HEK293 (cell line): ENCODE results near the gene OTOP3.

Source experiments
- ATF2 ChIP-seq: fragments of 450-650 bp; formaldehyde crosslinking; IDR thresholded peaks from 2 replicates; pipeline ENCODE4 v1.5.1; 2016; ENCODE audit warnings: missing biosample characterization, missing genetic modification characterization, low read depth
- GLIS2 ChIP-seq: fragments of 450-650 bp; formaldehyde crosslinking; IDR thresholded peaks from 2 replicates; pipeline ENCODE4 v1.5.1; 2016; ENCODE audit warnings: missing biosample characterization, missing genetic modification characterization
- REST ChIP-seq: fragments of 450-650 bp; formaldehyde crosslinking; IDR thresholded peaks from 2 replicates; pipeline ENCODE4 v1.5.1; 2016; ENCODE audit warnings: missing biosample characterization, missing genetic modification characterization
- SETDB1 ChIP-seq: IDR thresholded peaks from one replicate; pipeline ENCODE4 v1.6.1; 2017; ENCODE audit warnings: mild to moderate bottlenecking, low read length, moderate library complexity, mixed read lengths; ENCODE audit not compliant: insufficient read length
- SP7 ChIP-seq: fragments of 450-650 bp; formaldehyde crosslinking; IDR thresholded peaks from 2 replicates; pipeline ENCODE4 v1.5.1; 2016; ENCODE audit warnings: missing biosample characterization, missing genetic modification characterization
- YY2 ChIP-seq: fragments of 450-650 bp; formaldehyde crosslinking; IDR thresholded peaks from 2 replicates; pipeline ENCODE4 v1.5.1; 2016; ENCODE audit warnings: missing biosample characterization, missing genetic modification characterization
- ZBTB1 ChIP-seq: fragments of 450-650 bp; formaldehyde crosslinking; IDR thresholded peaks from 2 replicates; pipeline ENCODE4 v1.5.1; 2016; ENCODE audit warnings: missing biosample characterization, missing genetic modification characterization
- ZEB2 ChIP-seq: fragments of 450-650 bp; formaldehyde crosslinking; IDR thresholded peaks from 2 replicates; pipeline ENCODE4 v1.5.1; 2016; ENCODE audit warnings: missing biosample characterization, missing genetic modification characterization
- ZNF112 ChIP-seq: fragments of 450-650 bp; formaldehyde crosslinking; IDR thresholded peaks from 2 replicates; pipeline ENCODE4 v1.5.0; 2017; ENCODE audit warnings: missing biosample characterization, missing genetic modification characterization
- ZNF140 ChIP-seq: fragments of 450-650 bp; formaldehyde crosslinking; IDR thresholded peaks from 2 replicates; pipeline ENCODE4 v1.5.1; 2016; ENCODE audit warnings: missing biosample characterization, missing genetic modification characterization
- ZNF148 ChIP-seq: fragments of 450-650 bp; formaldehyde crosslinking; IDR thresholded peaks from 2 replicates; pipeline ENCODE4 v1.5.0; 2017; ENCODE audit warnings: missing biosample characterization, missing genetic modification characterization, borderline replicate concordance
- ZNF157 ChIP-seq: fragments of 450-650 bp; formaldehyde crosslinking; IDR thresholded peaks from 2 replicates; pipeline ENCODE4 v1.5.1; 2016; ENCODE audit warnings: missing biosample characterization, missing genetic modification characterization
- ZNF174 ChIP-seq: fragments of 450-650 bp; formaldehyde crosslinking; IDR thresholded peaks from 2 replicates; pipeline ENCODE4 v1.5.0; 2017; ENCODE audit warnings: missing biosample characterization, mild to moderate bottlenecking, missing genetic modification characterization
- ZNF266 ChIP-seq: fragments of 450-650 bp; formaldehyde crosslinking; IDR thresholded peaks from 2 replicates; pipeline ENCODE4 v1.5.1; 2016; ENCODE audit warnings: missing biosample characterization, missing genetic modification characterization, low read depth
- ZNF280C ChIP-seq: fragments of 450-650 bp; formaldehyde crosslinking; IDR thresholded peaks from 2 replicates; pipeline ENCODE4 v1.5.1; 2016; ENCODE audit warnings: missing biosample characterization, missing genetic modification characterization
- ZNF404 ChIP-seq: fragments of 450-650 bp; formaldehyde crosslinking; IDR thresholded peaks from 2 replicates; pipeline ENCODE4 v1.5.1; 2017; ENCODE audit warnings: missing biosample characterization, missing genetic modification characterization
- ZNF416 ChIP-seq: fragments of 450-650 bp; formaldehyde crosslinking; IDR thresholded peaks from 2 replicates; pipeline ENCODE4 v1.5.1; 2016; ENCODE audit warnings: missing biosample characterization, missing genetic modification characterization
- ZNF473 ChIP-seq: fragments of 450-650 bp; formaldehyde crosslinking; IDR thresholded peaks from 2 replicates; pipeline ENCODE4 v1.5.1; 2017; ENCODE audit warnings: missing biosample characterization, missing genetic modification characterization
- ZNF555 ChIP-seq: fragments of 450-650 bp; formaldehyde crosslinking; conservative IDR thresholded peaks from 2 replicates; pipeline ENCODE4 v1.5.1; 2017; ENCODE audit warnings: missing biosample characterization, mild to moderate bottlenecking, missing genetic modification characterization, inconsistent platforms
- ZNF624 ChIP-seq: fragments of 450-650 bp; formaldehyde crosslinking; IDR thresholded peaks from 2 replicates; pipeline ENCODE4 v1.5.1; 2017; ENCODE audit warnings: missing biosample characterization, missing genetic modification characterization
- ZNF670 ChIP-seq: fragments of 450-650 bp; formaldehyde crosslinking; IDR thresholded peaks from 2 replicates; pipeline ENCODE4 v1.5.1; 2016; ENCODE audit warnings: missing biosample characterization, missing genetic modification characterization, low read depth
- ZNF777 ChIP-seq: fragments of 450-650 bp; formaldehyde crosslinking; IDR thresholded peaks from 2 replicates; pipeline ENCODE4 v1.5.1; 2017; ENCODE audit warnings: missing biosample characterization, missing genetic modification characterization, borderline replicate concordance
- TF ChIP-seq, protein P1 (sequence below): fragments of 450-650 bp; formaldehyde crosslinking; IDR thresholded peaks from 2 replicates; pipeline ENCODE4 v1.5.1; 2016; ENCODE audit warnings: missing biosample characterization, missing genetic modification characterization
- TF ChIP-seq, protein P2 (sequence below): fragments of 450-650 bp; formaldehyde crosslinking; IDR thresholded peaks from 2 replicates; pipeline ENCODE4 v1.5.1; 2016; ENCODE audit warnings: missing biosample characterization, missing genetic modification characterization
- TF ChIP-seq, protein P3 (sequence below): fragments of 450-650 bp; formaldehyde crosslinking; IDR thresholded peaks from 2 replicates; pipeline ENCODE4 v1.5.1; 2017; ENCODE audit warnings: missing biosample characterization, mild to moderate bottlenecking, missing genetic modification characterization, moderate library complexity

The OTOP3 gene

GRCh38 chr17:74981979-74982662, 46.4 kb downstream of the OTOP3 start (continued):
- TF ChIP-seq, protein P1, sequence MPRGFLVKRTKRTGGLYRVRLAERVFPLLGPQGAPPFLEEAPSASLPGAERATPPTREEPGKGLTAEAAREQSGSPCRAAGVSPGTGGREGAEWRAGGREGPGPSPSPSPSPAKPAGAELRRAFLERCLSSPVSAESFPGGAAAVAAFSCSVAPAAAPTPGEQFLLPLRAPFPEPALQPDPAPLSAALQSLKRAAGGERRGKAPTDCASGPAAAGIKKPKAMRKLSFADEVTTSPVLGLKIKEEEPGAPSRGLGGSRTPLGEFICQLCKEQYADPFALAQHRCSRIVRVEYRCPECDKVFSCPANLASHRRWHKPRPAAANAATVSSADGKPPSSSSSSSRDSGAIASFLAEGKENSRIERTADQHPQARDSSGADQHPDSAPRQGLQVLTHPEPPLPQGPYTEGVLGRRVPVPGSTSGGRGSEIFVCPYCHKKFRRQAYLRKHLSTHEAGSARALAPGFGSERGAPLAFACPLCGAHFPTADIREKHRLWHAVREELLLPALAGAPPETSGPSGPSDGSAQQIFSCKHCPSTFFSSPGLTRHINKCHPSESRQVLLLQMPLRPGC (tag by site-specific recombination), result peak; percentile 47; the same call in 1 of the 2 replicates
- TF ChIP-seq ZNF140 (tag by site-specific recombination), result no peak
- no peak for TF ChIP-seq ZNF280C
- no peak for TF ChIP-seq ZNF112 (tag by site-specific recombination)
- TF ChIP-seq ZNF777 (tag by site-specific recombination), result 0 out of 2 replicates have a peak, but pooled peaks have one; percentile 45
- no peak for TF ChIP-seq ZNF157 (tag by site-specific recombination)
- no peak for TF ChIP-seq ZNF624 (tag by site-specific recombination)
- TF ChIP-seq ZNF174, result no peak
- TF ChIP-seq ZEB2 (tag by site-specific recombination), result peak; percentile 95
- TF ChIP-seq GLIS2 (tag by site-specific recombination), result peak; percentile 96
- TF ChIP-seq REST, result no peak
- TF ChIP-seq ZBTB1 (tag by site-specific recombination), result peak; percentile 99
- TF ChIP-seq ZNF266 (tag by site-specific recombination), result no peak
- no peak for TF ChIP-seq ZNF670 (tag by site-specific recombination)
- TF ChIP-seq ZNF404 (tag by site-specific recombination), result no peak
- no peak for TF ChIP-seq YY2 (tag by site-specific recombination)
- no peak for TF ChIP-seq ZNF473 (tag by site-specific recombination)
- no peak for TF ChIP-seq ZNF416 (tag by site-specific recombination)
- TF ChIP-seq, protein P2, sequence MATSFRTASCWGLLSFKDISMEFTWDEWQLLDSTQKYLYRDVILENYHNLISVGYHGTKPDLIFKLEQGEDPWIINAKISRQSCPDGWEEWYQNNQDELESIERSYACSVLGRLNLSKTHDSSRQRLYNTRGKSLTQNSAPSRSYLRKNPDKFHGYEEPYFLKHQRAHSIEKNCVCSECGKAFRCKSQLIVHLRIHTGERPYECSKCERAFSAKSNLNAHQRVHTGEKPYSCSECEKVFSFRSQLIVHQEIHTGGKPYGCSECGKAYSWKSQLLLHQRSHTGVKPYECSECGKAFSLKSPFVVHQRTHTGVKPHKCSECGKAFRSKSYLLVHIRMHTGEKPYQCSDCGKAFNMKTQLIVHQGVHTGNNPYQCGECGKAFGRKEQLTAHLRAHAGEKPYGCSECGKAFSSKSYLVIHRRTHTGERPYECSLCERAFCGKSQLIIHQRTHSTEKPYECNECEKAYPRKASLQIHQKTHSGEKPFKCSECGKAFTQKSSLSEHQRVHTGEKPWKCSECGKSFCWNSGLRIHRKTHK (tag by site-specific recombination), result no peak
- TF ChIP-seq SETDB1, result no peak
- TF ChIP-seq ATF2 (tag by site-specific recombination), result peak; percentile 89
- TF ChIP-seq, protein P3, sequence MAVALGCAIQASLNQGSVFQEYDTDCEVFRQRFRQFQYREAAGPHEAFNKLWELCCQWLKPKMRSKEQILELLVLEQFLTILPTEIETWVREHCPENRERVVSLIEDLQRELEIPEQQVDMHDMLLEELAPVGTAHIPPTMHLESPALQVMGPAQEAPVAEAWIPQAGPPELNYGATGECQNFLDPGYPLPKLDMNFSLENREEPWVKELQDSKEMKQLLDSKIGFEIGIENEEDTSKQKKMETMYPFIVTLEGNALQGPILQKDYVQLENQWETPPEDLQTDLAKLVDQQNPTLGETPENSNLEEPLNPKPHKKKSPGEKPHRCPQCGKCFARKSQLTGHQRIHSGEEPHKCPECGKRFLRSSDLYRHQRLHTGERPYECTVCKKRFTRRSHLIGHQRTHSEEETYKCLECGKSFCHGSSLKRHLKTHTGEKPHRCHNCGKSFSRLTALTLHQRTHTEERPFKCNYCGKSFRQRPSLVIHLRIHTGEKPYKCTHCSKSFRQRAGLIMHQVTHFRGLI, result peak; percentile 62
- peak; percentile 90 for TF ChIP-seq SP7
- TF ChIP-seq ZNF148 (tag by site-specific recombination), result no peak
- TF ChIP-seq ZNF555 (tag by site-specific recombination), result no peak
